Neural cell (in vitro differentiated cells): Measurements from ENCODE around the gene CCL1.

Experiments
- EP300 ChIP-seq: fragments of 450-650 bp; conservative IDR thresholded peaks from 2 replicates; pipeline ENCODE4 v1.6.1; 2014; ENCODE audit warnings: antibody characterized with exemption, mild to moderate bottlenecking, moderate library complexity; ENCODE audit not compliant: poor library complexity, severe bottlenecking
- EZH2 ChIP-seq: fragments of 200-600, 300-800 bp; shearing (Covaris generic), sonication (generic); IDR thresholded peaks from 2 replicates; pipeline ENCODE4 v1.6.1; 2014; ENCODE audit warnings: antibody characterized with exemption, low read length, borderline replicate concordance, mild to moderate bottlenecking; ENCODE audit not compliant: insufficient read depth, poor library complexity, severe bottlenecking
- POLR2AphosphoS5 ChIP-seq: IDR thresholded peaks from 2 replicates; pipeline ENCODE4 v1.6.1; 2012
- TF ChIP-seq, protein P1 (sequence below): fragments of 450-650 bp; IDR thresholded peaks from 2 replicates; pipeline ENCODE4 v1.5.1; 2014; ENCODE audit warnings: antibody characterized with exemption, mild to moderate bottlenecking, moderate library complexity; ENCODE audit not compliant: poor library complexity, severe bottlenecking
- TF ChIP-seq, protein P2 (sequence below): IDR thresholded peaks from 2 replicates; pipeline ENCODE4 v1.6.1; 2012; ENCODE audit warnings: borderline replicate concordance

DNA sequence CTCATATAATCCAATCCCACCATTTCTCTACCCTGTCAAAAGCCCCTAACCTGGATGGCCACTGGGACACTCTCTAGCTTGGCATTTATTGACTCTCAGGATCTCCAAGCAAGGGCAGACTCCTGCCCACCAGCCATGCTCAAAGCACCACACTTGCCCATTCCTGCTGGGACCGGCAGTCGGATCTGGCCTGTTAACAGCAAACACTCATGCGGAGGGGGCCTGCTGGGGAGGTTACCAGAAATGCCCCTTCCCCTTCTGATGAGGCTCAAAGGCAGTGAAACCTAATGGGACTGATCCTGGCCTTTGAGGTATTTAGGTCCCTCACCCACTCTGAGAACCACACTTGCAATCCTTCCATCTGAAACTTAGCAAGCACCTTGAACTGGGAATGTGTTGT is 6.5 kb upstream of the CCL1 start:
- TF ChIP-seq, protein P1, sequence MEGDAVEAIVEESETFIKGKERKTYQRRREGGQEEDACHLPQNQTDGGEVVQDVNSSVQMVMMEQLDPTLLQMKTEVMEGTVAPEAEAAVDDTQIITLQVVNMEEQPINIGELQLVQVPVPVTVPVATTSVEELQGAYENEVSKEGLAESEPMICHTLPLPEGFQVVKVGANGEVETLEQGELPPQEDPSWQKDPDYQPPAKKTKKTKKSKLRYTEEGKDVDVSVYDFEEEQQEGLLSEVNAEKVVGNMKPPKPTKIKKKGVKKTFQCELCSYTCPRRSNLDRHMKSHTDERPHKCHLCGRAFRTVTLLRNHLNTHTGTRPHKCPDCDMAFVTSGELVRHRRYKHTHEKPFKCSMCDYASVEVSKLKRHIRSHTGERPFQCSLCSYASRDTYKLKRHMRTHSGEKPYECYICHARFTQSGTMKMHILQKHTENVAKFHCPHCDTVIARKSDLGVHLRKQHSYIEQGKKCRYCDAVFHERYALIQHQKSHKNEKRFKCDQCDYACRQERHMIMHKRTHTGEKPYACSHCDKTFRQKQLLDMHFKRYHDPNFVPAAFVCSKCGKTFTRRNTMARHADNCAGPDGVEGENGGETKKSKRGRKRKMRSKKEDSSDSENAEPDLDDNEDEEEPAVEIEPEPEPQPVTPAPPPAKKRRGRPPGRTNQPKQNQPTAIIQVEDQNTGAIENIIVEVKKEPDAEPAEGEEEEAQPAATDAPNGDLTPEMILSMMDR = no peak
- TF ChIP-seq EZH2 (no peak), POLR2AphosphoS5 (no peak), EP300 (no peak)
- TF ChIP-seq, protein P2, sequence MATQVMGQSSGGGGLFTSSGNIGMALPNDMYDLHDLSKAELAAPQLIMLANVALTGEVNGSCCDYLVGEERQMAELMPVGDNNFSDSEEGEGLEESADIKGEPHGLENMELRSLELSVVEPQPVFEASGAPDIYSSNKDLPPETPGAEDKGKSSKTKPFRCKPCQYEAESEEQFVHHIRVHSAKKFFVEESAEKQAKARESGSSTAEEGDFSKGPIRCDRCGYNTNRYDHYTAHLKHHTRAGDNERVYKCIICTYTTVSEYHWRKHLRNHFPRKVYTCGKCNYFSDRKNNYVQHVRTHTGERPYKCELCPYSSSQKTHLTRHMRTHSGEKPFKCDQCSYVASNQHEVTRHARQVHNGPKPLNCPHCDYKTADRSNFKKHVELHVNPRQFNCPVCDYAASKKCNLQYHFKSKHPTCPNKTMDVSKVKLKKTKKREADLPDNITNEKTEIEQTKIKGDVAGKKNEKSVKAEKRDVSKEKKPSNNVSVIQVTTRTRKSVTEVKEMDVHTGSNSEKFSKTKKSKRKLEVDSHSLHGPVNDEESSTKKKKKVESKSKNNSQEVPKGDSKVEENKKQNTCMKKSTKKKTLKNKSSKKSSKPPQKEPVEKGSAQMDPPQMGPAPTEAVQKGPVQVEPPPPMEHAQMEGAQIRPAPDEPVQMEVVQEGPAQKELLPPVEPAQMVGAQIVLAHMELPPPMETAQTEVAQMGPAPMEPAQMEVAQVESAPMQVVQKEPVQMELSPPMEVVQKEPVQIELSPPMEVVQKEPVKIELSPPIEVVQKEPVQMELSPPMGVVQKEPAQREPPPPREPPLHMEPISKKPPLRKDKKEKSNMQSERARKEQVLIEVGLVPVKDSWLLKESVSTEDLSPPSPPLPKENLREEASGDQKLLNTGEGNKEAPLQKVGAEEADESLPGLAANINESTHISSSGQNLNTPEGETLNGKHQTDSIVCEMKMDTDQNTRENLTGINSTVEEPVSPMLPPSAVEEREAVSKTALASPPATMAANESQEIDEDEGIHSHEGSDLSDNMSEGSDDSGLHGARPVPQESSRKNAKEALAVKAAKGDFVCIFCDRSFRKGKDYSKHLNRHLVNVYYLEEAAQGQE = no peak
